Hindlimb muscle (tissue), 1 donor: Measurements from ENCODE around the gene PLEKHG5. TPM values are rescaled to one million over a fixed set of nuclear protein-coding genes. Genes with fewer than 3 reads are reported as not detected.

Experiments
- DNase-seq: peaks from one replicate; pipeline ENCODE4 v3.0.0-alpha.2; 2013
- polyA plus RNA-seq: library from polyadenylated mRNA; unstranded; fragments of 120-200 nt; gene quantifications from one replicate; pipeline ENCODE4 v1.2.1, GENCODE V29; 2013; ENCODE audit not compliant: insufficient read length

PLEKHG5 gene
- polyA plus RNA-seq, 1 donor = 14.4 TPM

- no peak for DNase-seq
Observed at GRCh38 chr1:6475381-6476133, 15.9 kb downstream of the PLEKHG5 start.

GRCh38 chr1:6474815-6475282 lies 16.6 kb downstream of the PLEKHG5 start:
- no peak for DNase-seq

DNA sequence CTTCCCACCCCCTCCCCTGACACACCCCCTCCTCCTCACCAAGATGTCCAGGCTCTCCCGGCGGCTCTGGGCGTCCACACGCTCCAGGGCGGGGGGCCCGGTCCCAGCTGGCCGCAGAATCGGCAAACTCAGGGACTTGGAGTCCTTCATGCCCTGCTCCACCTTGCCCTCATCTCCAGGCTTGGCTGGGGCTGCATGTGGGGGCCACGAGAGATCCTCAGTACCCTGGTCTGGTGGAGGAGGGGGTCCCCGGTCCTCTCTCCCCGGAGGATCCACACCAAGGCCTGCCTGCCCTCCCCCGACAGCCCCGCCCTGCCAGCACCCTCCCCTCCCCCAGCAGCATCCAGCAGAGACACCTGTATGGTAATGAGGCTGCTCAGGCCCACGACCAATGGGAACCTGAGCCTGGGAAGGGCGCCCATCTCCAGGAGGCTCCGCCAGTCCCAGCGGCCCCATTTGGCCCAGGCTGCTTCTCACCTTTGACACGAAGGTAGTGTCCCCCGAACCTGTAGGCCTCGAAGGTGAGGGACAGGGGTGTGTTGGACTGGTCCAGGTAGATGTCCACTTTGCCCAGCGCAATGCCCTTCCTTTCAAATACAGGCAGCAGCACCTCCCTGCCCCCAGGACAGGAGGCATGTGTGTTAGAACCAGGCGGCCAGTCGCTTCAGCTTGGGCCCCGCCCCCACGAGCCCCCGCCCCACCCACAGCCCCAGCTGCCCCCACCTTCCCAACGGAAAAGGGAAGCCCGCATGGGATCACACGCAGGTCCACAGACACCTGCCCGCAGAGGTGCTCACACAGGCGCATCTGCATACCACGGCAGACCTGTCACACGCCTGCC lies 17.3 kb downstream of the PLEKHG5 start:
- no peak for DNase-seq

GRCh38 chr1:6473156-6473555 lies 18.3 kb downstream of the PLEKHG5 start:
- no peak for DNase-seq

- DNase-seq = no peak
Observed at GRCh38 chr1:6472391-6472790, 19.1 kb downstream of the PLEKHG5 start.

DNA sequence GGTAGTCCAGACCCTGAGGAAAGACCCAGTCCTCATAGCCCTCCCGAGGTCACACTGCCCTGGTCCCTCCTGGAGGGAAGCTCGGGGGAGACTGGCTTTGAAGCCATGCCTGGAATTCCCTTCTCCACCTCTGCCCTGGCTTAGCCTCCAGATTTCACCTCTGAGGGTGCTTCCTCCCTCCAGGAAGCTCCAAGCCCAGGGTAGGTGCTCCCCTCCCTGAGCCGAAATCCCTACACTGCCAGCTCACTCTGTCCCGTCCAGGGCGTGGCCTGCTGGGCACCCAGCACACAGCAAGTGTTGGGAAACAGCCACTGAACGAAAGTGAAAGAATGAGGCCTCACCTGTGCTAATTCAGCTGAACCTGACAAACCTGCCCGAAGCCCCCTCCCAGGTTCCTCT lies 19.5 kb downstream of the PLEKHG5 start:
- DNase-seq = no peak

DNA sequence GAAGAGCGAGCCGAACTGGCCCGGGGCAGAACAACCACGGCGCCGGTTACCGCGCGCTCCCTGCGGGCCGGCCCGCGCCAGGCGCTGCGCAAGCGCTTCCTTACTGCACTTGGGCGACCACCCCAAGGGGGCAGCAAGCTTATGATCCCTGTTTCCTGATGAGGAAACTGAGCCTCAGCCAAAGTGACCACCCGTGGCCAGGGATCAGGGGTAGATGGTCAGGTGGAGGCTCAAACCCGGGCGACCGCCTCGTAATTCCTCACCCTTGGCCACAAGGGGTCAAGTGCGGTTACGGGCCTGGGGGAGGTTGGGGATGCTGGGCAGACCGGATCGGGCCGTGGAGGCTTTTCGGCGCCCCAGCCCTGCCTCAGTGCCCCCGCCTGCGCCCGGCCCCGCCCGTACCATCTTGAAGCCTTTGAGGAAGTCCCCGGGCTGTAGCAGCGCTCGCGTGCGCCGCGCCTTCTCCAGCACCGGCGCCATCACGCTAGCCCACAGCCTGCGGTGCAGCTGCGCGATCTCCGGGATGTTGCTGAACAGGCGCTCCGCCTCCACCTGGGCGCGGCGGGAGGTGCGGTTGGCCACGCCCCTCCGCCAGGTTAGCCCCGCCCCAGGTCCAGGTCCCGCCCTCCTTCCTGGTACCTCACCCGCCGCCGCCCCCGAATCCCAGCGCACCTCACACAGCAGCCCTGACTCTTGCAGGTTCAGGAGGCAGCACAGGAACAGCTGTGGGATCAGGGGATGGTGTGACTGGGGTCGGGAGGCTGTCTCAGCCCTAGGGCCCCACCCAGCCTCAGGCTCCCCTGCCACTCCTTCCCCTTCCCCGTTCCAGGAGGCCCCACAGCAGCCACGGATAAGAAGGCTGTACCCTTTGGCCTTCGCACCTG lies 20.1 kb downstream of the PLEKHG5 start:
- DNase-seq = no peak

DNA sequence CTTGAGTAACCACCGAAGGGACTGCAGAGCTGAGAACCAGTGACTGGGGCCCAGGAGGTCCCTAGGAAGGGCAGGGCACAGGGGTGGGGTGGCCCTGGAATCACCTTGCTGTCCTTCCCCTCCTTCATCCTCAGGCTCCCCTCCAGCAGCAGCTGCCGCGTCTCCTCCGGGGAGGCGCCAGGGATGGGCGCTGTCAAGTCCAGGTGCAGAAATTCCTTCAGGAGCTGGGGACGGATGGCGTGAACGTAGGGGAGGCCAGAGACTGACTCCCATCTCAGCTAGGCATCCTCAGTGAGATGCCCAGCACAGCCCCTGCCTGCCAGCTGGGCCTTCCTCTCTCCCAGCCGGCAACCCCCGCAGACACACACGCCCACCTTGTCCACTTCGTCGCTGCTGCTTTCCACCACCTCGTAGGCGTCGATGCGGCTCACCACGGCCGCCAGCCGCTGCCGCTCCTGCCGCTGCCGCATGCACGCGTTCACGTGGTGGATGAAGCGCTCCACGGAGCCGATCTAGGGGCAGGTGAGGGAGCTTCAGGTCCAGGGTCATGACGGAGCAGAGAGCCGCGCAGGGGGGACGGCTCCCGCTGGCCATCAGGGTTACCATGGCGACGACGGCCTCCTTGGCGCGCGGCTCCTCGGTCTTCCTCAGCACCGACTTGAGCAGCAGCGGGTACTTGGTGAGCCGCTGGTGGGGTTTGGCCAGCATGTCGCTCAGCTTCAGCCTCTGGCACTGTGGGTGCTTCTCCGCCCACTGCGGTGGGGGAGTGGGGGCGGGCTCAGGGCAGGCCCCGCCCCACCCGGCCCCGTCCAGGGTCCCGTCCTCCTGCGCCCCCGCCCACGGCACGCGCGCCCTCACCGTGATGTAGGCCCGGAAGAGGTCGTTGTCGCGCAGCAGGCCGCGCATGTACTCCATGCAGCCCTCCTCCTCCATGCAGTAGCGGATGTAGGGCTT lies 21.1 kb downstream of the PLEKHG5 start:
- DNase-seq = no peak

- DNase-seq = no peak
Observed at GRCh38 chr1:6468729-6469461, 22.6 kb downstream of the PLEKHG5 start.

DNA sequence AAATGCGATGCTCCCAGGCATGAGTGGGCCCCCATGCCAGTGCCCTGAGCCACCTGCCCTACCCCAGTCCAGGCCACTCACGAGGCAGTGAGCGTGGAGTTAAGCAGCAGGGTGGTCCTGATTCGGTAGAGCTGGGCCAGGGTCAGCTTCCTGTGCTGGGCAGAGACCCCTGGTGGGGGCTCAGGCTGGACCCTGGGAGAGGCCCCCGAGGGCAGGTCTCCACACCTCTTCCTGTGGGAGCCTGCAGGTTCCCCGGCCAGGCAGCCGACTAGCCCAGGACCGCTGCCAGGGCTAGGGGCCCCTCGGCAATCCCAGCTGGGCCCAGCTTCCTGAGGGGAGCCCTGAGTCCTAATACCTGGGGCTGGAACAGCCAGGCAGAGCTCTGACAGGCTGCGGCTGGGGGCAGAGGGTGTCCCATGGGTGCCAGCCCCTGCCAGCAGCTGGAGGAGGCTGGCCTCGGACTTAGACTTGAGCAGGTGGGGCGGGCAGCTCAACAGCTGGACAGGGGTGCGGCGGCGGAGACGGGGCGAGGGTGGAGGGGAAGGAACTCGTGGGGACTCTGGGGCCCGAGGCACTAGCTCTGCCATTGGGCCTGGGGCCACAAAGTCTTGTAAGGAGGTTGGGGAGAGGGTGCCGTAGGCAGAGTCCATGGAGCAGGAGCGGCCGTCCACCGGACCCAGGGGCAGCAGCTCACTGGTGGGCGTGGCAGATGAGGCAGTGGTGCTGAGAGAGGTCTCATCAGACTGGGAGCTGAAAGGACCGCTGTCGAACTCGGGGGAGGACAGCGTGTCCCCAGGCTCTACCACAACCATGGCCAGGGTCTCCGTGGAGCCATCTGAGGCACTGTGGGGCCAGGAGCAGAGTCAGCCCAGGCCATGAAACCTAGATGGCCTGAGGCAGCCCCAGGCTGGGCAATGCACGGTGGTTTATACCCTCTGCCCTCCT lies 23.5 kb downstream of the PLEKHG5 start:
- no peak for DNase-seq

GRCh38 chr1:6467224-6467623 lies 24.2 kb downstream of the PLEKHG5 start:
- DNase-seq = no peak

DNA sequence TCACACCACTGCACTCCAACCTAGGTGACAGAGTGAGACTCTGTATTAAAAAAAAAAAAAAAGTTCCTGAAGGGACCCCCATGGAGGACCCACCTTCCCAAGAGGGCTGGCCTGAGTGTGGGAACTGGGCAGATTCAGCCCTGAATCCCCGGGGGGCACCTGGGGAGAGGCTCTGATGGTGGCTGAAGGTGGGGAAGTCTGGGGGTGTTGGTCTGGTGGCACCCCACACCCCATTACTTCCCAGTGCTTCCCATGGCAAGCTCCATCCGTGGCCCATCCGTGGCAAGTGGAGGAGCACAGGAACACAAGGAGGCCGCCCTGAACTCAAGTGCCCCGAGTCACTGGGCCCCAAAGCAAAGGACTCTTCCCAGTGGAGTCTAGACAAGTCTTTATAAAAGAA lies 24.7 kb downstream of the PLEKHG5 start:
- no peak for DNase-seq

DNA sequence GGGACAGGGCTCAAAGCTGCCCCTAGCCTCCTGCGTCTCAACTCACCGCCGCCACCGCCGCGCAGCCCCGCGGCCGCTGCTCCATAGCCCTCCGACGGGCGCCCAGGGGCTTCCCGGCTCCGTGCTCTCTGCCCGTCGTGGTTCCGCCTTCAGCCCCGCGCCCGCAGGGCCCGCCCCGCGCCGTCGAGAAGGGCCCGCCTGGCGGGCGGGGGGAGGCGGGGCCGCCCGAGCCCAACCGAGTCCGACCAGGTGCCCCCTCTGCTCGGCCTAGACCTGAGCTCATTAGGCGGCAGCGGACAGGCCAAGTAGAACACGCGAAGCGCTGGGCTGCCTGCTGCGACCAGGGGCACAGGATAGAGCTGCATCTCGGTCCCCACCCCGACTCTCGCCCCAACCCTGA lies 25.4 kb downstream of the PLEKHG5 start, which contains the start of gene TNFRSF25:
TNFRSF25 (minus strand) TSS at position 151 of the 400 bp plus-strand sequence; CDS start at position 85, 66 bp downstream.
- DNase-seq = no peak

GRCh38 chr1:6465461-6466005 lies 25.9 kb downstream of the PLEKHG5 start:
- DNase-seq = no peak

DNA sequence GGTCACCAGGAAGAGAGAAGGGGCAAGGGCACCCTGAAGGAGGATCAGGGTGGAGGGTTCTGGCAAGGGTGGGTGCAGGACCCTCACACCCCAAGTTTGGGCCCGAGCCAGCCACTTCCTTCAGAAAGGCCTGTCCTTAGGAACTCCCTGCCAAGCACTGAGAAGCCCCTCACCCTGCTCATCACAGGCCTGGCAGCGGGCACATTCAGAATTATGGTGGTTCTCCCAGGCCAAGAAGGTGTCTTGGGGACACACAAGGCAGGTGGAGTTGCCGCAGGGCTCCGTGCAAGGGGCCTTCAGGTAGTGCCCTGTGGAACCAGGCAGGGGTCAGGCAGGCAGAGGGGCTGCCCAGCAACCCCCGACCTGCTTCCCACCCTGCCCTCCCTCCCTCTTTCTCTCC lies 26.6 kb downstream of the PLEKHG5 start:
- no peak for DNase-seq

DNA sequence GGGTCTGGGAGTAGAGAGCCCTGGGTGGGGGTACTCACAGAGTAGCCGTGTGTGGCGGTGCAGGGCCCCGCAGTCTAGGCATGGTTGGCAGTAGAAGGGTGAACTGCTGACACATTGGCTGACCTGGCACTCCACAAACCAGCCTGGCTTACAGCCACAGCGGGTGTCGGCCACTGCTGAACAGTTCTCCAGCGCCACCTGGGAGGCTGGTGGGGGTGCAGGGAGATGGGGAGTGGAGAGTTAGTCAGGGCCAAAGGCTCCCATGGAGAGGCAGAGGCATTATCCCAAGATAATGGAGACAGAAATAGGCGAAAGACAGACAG lies 27.0 kb downstream of the PLEKHG5 start:
- no peak for DNase-seq

DNA sequence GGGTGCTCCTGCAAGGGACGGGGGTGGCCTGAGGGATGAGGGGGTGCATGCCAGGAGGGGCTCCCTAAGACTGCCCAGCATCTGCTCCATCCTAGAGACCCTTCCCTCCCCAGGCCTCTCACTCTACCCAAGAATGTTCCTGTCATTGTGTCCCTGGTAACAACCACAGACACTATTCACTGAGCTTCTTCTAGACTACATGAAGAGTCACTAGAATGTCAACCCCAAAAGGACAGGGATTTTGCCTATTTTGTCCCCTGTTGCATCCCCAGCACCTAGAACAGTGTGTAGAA lies 28.4 kb downstream of the PLEKHG5 start:
- DNase-seq = no peak

- no peak for DNase-seq
Observed at GRCh38 chr1:6462412-6463119, 28.9 kb downstream of the PLEKHG5 start.
